Breast epithelium (tissue), 3 donors: ENCODE measurements around the gene NAIF1.
"Not testable (repeated sequence)": the region's sequence is repeated elsewhere in the genome, so short reads cannot be mapped to it uniquely, and the experiment has no call there.

Source experiments
- POLR2A ChIP-seq: fragments of 450-650 bp; IDR thresholded peaks from one replicate; pipeline ENCODE4 v1.6.1; 2016; ENCODE audit warnings: antibody characterized with exemption, mild to moderate bottlenecking, moderate library complexity
- POLR2AphosphoS5 ChIP-seq, 3 donors: sonication (generic); formaldehyde crosslinking; IDR thresholded peaks; one replicate each; pipeline ENCODE4 v1.6.1; 2017; ENCODE audit warnings: antibody characterized with exemption in 3 of 3

DNA sequence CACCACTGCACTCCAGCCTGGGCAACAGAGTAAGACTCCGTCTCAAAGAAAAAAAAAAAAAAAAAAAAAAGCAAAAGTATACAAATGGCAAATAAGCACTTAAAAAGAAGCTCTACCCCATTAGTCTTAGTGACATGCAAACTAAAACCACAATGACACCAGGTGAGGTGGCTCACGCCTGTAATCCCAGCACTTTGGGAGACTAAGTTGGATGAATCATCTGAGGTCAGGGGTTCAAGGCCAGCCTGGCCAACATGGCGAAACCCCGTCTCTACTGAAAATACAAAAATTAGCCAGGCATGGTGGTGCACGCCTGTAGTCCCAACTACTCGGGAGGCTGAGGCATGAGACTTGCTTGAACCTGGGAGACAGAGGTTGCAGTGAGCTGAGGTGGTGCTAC lies 21.7 kb downstream of the NAIF1 start:
- not testable (repeated sequence) for TF ChIP-seq POLR2A; POLR2AphosphoS5 (IDR thresholded peaks at IDR 0.05)
